ENCODE data around the gene CTBS. TPM values are rescaled to one million over a fixed set of nuclear protein-coding genes. Genes with fewer than 3 reads are reported as not detected.

Gene CTBS
- total and polyA plus RNA-seq, 2 of the 13 experiments (the other 11 are each of a cell fraction or from before 2014, with no cell fraction given), result 4.7 to 12.4 TPM

DNA sequence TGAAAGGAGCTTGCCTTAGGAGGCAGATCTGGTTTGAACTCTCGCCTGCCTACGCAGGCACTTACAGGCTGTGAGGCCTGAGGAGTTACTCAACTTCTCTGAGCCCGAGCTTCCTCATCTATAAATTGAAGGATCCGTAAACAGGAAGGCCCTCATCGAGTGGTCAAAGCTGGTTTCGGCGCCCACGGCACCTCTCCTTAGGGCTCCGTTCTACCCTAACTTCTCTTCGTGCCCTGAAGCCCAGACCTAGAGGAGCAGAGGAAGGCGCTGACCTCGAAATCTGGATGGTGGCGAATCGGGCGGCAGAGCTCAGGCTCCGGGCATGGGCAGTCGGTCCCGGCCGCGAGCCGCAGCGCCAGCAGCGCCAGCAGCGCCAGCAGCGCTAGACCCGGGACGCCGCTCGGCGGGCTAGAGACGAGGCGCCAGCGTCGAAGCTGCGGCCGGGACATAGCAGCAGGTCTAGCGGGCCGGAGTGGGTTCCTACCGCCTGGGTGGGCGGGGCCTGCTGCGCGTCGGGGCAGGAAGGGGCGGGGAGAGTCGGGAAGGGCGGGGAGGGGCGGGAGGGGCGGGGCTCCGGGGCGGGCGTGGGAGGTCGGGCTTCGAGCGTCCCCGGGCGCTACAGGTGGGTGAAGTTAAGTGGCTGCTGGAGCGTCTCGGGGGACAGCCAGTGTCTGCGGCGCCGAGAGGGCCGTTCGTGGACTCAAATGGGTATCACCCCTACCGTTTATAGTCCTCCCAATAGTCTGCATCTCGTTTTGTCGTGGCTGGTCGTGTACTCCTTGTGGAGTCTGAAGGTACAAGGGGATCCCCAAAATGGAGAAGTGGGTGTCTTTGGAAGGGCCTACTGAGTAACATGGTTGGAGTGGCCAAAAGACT is at the start of gene CTBS (continued):
- TF ChIP-seq GATA4 (IDR thresholded peaks at IDR 0.05; ENCODE audit: borderline replicate concordance, low read depth) (peak; percentile 60; the same call in 1 of the 2 replicates), RARA (CRISPR knock-in tag; IDR thresholded peaks at IDR 0.05) (no peak), POLR2AphosphoS5 (IDR thresholded peaks at IDR 0.05; ENCODE audit: low read depth, low read length) (peak; percentile 85), IKZF4 (CRISPR knock-in tag; IDR thresholded peaks at IDR 0.05; ENCODE audit: borderline replicate concordance, low read depth, not compliant biosample characterization) (peak; percentile 83), ZNF484 (CRISPR knock-in tag; IDR thresholded peaks at IDR 0.05; ENCODE audit: borderline replicate concordance, low read depth) (no peak), ZNF282 (IDR thresholded peaks at IDR 0.05; ENCODE audit: partially characterized antibody) (no peak), ZNF296 (CRISPR knock-in tag; conservative IDR thresholded peaks at IDR 0.05) (0 out of 2 replicates have a peak, but pooled peaks have one; percentile 13), KLF12 (CRISPR knock-in tag; IDR thresholded peaks at IDR 0.05; ENCODE audit: borderline replicate concordance) (no peak), ZNF136 (CRISPR knock-in tag; IDR thresholded peaks at IDR 0.05; ENCODE audit: low read depth) (no peak), U2AF1 (optimal IDR thresholded peaks at IDR 0.05; ENCODE audit: low read depth, low read length) (no peak), ZNF207 (IDR thresholded peaks at IDR 0.05; ENCODE audit: borderline replicate concordance) (no peak), ZNF614 (CRISPR knock-in tag; IDR thresholded peaks at IDR 0.05; ENCODE audit: borderline replicate concordance) (peak; percentile 58; the same call in 1 of the 2 replicates), KAT2B (IDR thresholded peaks at IDR 0.05; ENCODE audit: borderline replicate concordance, low read depth, low read length) (no peak), NR2F6 (IDR thresholded peaks at IDR 0.05) (no peak), NR2F6 (CRISPR knock-in tag; IDR thresholded peaks at IDR 0.05) (0 out of 2 replicates have a peak, but pooled peaks have one; percentile 13), HOXA7 (CRISPR knock-in tag; IDR thresholded peaks at IDR 0.05) (no peak), ZNF598 (CRISPR knock-in tag; IDR thresholded peaks at IDR 0.05; ENCODE audit: borderline replicate concordance) (peak; percentile 86; the same call in 1 of the 2 replicates), ZNF749 (CRISPR knock-in tag; IDR thresholded peaks at IDR 0.05; ENCODE audit: borderline replicate concordance) (0 out of 2 replicates have a peak, but pooled peaks have one; percentile 67)
- TF ChIP-seq, protein P1, sequence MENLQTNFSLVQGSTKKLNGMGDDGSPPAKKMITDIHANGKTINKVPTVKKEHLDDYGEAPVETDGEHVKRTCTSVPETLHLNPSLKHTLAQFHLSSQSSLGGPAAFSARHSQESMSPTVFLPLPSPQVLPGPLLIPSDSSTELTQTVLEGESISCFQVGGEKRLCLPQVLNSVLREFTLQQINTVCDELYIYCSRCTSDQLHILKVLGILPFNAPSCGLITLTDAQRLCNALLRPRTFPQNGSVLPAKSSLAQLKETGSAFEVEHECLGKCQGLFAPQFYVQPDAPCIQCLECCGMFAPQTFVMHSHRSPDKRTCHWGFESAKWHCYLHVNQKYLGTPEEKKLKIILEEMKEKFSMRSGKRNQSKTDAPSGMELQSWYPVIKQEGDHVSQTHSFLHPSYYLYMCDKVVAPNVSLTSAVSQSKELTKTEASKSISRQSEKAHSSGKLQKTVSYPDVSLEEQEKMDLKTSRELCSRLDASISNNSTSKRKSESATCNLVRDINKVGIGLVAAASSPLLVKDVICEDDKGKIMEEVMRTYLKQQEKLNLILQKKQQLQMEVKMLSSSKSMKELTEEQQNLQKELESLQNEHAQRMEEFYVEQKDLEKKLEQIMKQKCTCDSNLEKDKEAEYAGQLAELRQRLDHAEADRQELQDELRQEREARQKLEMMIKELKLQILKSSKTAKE (CRISPR knock-in tag; IDR thresholded peaks at IDR 0.05; ENCODE audit: borderline replicate concordance), result no peak
- TF ChIP-seq, protein P2, sequence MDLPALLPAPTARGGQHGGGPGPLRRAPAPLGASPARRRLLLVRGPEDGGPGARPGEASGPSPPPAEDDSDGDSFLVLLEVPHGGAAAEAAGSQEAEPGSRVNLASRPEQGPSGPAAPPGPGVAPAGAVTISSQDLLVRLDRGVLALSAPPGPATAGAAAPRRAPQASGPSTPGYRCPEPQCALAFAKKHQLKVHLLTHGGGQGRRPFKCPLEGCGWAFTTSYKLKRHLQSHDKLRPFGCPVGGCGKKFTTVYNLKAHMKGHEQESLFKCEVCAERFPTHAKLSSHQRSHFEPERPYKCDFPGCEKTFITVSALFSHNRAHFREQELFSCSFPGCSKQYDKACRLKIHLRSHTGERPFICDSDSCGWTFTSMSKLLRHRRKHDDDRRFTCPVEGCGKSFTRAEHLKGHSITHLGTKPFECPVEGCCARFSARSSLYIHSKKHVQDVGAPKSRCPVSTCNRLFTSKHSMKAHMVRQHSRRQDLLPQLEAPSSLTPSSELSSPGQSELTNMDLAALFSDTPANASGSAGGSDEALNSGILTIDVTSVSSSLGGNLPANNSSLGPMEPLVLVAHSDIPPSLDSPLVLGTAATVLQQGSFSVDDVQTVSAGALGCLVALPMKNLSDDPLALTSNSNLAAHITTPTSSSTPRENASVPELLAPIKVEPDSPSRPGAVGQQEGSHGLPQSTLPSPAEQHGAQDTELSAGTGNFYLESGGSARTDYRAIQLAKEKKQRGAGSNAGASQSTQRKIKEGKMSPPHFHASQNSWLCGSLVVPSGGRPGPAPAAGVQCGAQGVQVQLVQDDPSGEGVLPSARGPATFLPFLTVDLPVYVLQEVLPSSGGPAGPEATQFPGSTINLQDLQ (CRISPR knock-in tag; IDR thresholded peaks at IDR 0.05), result peak; percentile 84
- TF ChIP-seq, protein P3, sequence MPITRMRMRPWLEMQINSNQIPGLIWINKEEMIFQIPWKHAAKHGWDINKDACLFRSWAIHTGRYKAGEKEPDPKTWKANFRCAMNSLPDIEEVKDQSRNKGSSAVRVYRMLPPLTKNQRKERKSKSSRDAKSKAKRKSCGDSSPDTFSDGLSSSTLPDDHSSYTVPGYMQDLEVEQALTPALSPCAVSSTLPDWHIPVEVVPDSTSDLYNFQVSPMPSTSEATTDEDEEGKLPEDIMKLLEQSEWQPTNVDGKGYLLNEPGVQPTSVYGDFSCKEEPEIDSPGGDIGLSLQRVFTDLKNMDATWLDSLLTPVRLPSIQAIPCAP (CRISPR knock-in tag; IDR thresholded peaks at IDR 0.05; ENCODE audit: low read depth), result 0 out of 2 replicates have a peak, but pooled peaks have one; percentile 42
- TF ChIP-seq, protein P4, sequence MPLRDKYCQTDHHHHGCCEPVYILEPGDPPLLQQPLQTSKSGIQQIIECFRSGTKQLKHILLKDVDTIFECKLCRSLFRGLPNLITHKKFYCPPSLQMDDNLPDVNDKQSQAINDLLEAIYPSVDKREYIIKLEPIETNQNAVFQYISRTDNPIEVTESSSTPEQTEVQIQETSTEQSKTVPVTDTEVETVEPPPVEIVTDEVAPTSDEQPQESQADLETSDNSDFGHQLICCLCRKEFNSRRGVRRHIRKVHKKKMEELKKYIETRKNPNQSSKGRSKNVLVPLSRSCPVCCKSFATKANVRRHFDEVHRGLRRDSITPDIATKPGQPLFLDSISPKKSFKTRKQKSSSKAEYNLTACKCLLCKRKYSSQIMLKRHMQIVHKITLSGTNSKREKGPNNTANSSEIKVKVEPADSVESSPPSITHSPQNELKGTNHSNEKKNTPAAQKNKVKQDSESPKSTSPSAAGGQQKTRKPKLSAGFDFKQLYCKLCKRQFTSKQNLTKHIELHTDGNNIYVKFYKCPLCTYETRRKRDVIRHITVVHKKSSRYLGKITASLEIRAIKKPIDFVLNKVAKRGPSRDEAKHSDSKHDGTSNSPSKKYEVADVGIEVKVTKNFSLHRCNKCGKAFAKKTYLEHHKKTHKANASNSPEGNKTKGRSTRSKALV (CRISPR knock-in tag; IDR thresholded peaks at IDR 0.05), result no peak

Data from HepG2 (cell line).